Thoracic aorta (tissue), 2 donors: ENCODE data around the gene DCDC2C. TPM values are rescaled to one million over a fixed set of nuclear protein-coding genes. Genes with fewer than 3 reads are reported as not detected.

Source experiments
- ATAC-seq: fragments of 150-250 bp; one replicate; pipeline ENCODE4 v1.8.0; 2017; ENCODE audit warnings: low read depth; ENCODE audit not compliant: insufficient number of reproducible peaks, low FRiP score
- DNase-seq: peaks from one replicate; pipeline ENCODE4 v3.0.0-alpha.2; 2020; ENCODE audit warnings: low spot score
- H3K27ac ChIP-seq, 2 donors: fragments of 200-600 bp; sonication (generic); 1 replicate in 1 of 2; 2 replicates in 1 of 2; pipeline ENCODE4 v1.5.1; 2016; ENCODE audit warnings: mild to moderate bottlenecking in 2 of 2, moderate library complexity in 2 of 2
- H3K27me3 ChIP-seq: fragments of 200-600 bp; sonication (generic); replicated peaks from 2 replicates; pipeline ENCODE4 v1.6.0; 2016; ENCODE audit warnings: mild to moderate bottlenecking; ENCODE audit not compliant: insufficient read depth
- H3K36me3 ChIP-seq: fragments of 200-600 bp; sonication (generic); one replicate; pipeline ENCODE4 v1.5.1; 2016
- H3K4me1 ChIP-seq, 2 donors: fragments of 200-600 bp; sonication (generic); 1 replicate in 1 of 2; 2 replicates in 1 of 2; pipeline versions ENCODE4 v1.5.1 to v1.6.0; 2016; ENCODE audit warnings: low read depth in 2 of 2, mild to moderate bottlenecking in 1 of 2; ENCODE audit not compliant: control insufficient read depth in 1 of 2
- H3K4me3 ChIP-seq: fragments of 200-600 bp; sonication (generic); 2 replicates; pipeline ENCODE4 v1.5.1; 2016; ENCODE audit warnings: mild to moderate bottlenecking
- H3K9me3 ChIP-seq: fragments of 200-600 bp; sonication (generic); 2 replicates; pipeline ENCODE4 v1.5.1; 2016
- CTCF ChIP-seq: fragments of 200-600 bp; sonication (generic); IDR thresholded peaks from one replicate; pipeline ENCODE4 v1.5.1; 2019; ENCODE audit warnings: antibody characterized with exemption
- total RNA-seq, 2 donors: library from RNA; depleted of rRNA; stranded (reverse); fragments of >200 nt; gene quantifications; one replicate each; pipeline versions ENCODE4 v1.1.0 to v1.2.3, GENCODE V29; 2016

Gene DCDC2C
- total RNA-seq, 2 donors from 2014 or later = 6.6 to 13.1 TPM

- no peak for TF ChIP-seq CTCF
- Histone ChIP-seq H3K4me3 (peak overlapping the region; percentile 16), H3K36me3 (no peaks in the 10 kb centered on the region), H3K27me3 (no peaks in the 10 kb centered on the region), H3K9me3 (no peaks in the 10 kb centered on the region), H3K4me1 (peaks cover 11 to 22% of the 10 kb centered on the region in 2 donors), H3K27ac (peak overlapping the region in 1 of 2 donors; percentile 28)
- no peak for DNase-seq
- no peak for ATAC-seq
Observed at GRCh38 chr2:3704692-3705091, 1.3 kb downstream of the DCDC2C start.

GRCh38 chr2:3705782-3706181 is 2.4 kb downstream of the DCDC2C start:
- no peak overlapping the region for H3K4me3 ChIP-seq

GRCh38 chr2:3706892-3707291 is 3.5 kb downstream of the DCDC2C start:
- ATAC-seq (no peak), DNase-seq (no peak)
- no peak for TF ChIP-seq CTCF
- Histone ChIP-seq H3K9me3 (no peaks in the 10 kb centered on the region), H3K4me1 (peaks cover 11 to 22% of the 10 kb centered on the region in 2 donors), H3K4me3 (no peak overlapping the region), H3K36me3 (no peaks in the 10 kb centered on the region), H3K27me3 (no peaks in the 10 kb centered on the region), H3K27ac (peak overlapping the region in 1 of 2 donors; percentile 69)

More at GRCh38 chr2:3705782-3706181, 2.4 kb downstream of the DCDC2C start:
- ATAC-seq (no peak), DNase-seq (no peak)
- no peaks in the 10 kb centered on the region for H3K36me3 ChIP-seq
- H3K27me3 ChIP-seq = no peaks in the 10 kb centered on the region
- H3K27ac ChIP-seq = no peak overlapping the region
- H3K4me1 ChIP-seq = peaks cover 11 to 22% of the 10 kb centered on the region in 2 donors
- no peak for TF ChIP-seq CTCF
- no peaks in the 10 kb centered on the region for H3K9me3 ChIP-seq

GRCh38 chr2:3708576-3708975 is 5.2 kb downstream of the DCDC2C start:
- no peak for TF ChIP-seq CTCF
- ATAC-seq = no peak
- H3K27ac ChIP-seq = no peak overlapping the region

GRCh38 chr2:3709225-3709624 is 5.8 kb downstream of the DCDC2C start:
- DNase-seq (no peak), ATAC-seq (no peak)
- no peak for TF ChIP-seq CTCF
- no peak overlapping the region for H3K4me3 ChIP-seq
- peaks cover 11 to 37% of the 10 kb centered on the region in 2 donors for H3K4me1 ChIP-seq
- no peaks in the 10 kb centered on the region for H3K36me3 ChIP-seq
- H3K27ac ChIP-seq = no peak overlapping the region
- no peaks in the 10 kb centered on the region for H3K27me3 ChIP-seq
- no peaks in the 10 kb centered on the region for H3K9me3 ChIP-seq

More at GRCh38 chr2:3708576-3708975, 5.2 kb downstream of the DCDC2C start:
- H3K36me3 ChIP-seq = no peaks in the 10 kb centered on the region
- no peaks in the 10 kb centered on the region for H3K27me3 ChIP-seq
- H3K9me3 ChIP-seq = no peaks in the 10 kb centered on the region
- H3K4me1 ChIP-seq = peaks cover 11 to 37% of the 10 kb centered on the region in 2 donors
- H3K4me3 ChIP-seq = no peak overlapping the region
- no peak for DNase-seq
